Effector memory CD8-positive, alpha-beta T cell (primary cell): ENCODE results near the gene CCL15.
"Not testable (repeated sequence)": the region's sequence is repeated elsewhere in the genome, so short reads cannot be mapped to it uniquely, and the experiment has no call there.

Experiments used
- ATAC-seq: fragments of 150-1000 bp; cut with Tn5 transposase; replicated peaks from 2 replicates; pipeline ENCODE4 v1.10.0; 2021; ENCODE audit warnings: mild to moderate bottlenecking, moderate library complexity
- DNase-seq, 3 experiments: peaks; one replicate each; pipeline ENCODE4 v3.0.0; 2021
- H3K27ac Mint-ChIP-seq, 2 donors: one replicate each; pipeline ENCODE4 v1.8.0; 2022; ENCODE audit warnings: mild to moderate bottlenecking in 2 of 2, mixed read lengths in 2 of 2, moderate library complexity in 2 of 2
- H3K27me3 Mint-ChIP-seq, 2 donors: one replicate each; pipeline ENCODE4 v1.8.0; 2022; ENCODE audit warnings: mixed read lengths in 2 of 2
- H3K36me3 Mint-ChIP-seq: one replicate; pipeline ENCODE4 v1.8.0; 2022; ENCODE audit warnings: mild to moderate bottlenecking, moderate library complexity, mixed read lengths; ENCODE audit not compliant: insufficient read depth
- H3K4me1 Mint-ChIP-seq, 2 donors: one replicate each; pipeline ENCODE4 v1.8.0; 2022; ENCODE audit warnings: low read depth in 2 of 2, mixed read lengths in 2 of 2
- H3K4me3 Mint-ChIP-seq, 2 donors: one replicate each; pipeline ENCODE4 v1.8.0; 2022; ENCODE audit warnings: mild to moderate bottlenecking in 2 of 2, mixed read lengths in 2 of 2, moderate library complexity in 2 of 2
- H3K9me3 Mint-ChIP-seq, 2 donors: one replicate each; pipeline ENCODE4 v1.8.0; 2022; ENCODE audit warnings: mixed read lengths in 2 of 2

The CCL15 gene

DNA sequence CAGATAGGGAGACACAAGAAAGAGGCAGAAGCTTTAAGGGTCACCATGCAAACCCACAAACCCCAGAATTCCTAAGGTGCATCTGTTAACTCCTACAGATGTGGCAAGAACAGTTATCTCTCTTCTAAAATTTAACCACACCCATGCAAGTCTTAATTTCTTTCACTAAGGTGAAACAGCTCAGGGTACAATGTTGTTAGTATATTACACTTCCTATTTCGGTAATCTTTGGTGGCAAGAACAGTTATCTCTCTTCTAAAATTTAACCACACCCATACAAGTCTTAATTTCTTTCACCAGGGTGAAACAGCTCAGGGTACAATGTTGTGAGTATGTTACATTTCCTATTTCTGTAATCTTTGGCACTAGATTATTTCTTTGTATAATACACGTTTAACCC is 9.8 kb upstream of the CCL15 start:
- H3K4me3 Mint-ChIP-seq, result peak overlapping the region in 1 of 2 donors; percentile 32
- H3K9me3 Mint-ChIP-seq, result no peaks in the 10 kb centered on the region
- DNase-seq, result no peak
- H3K27ac Mint-ChIP-seq, result peak overlapping the region; percentile 57 to 79
- no peaks in the 10 kb centered on the region for H3K27me3 Mint-ChIP-seq
- H3K36me3 Mint-ChIP-seq, result no peaks in the 10 kb centered on the region
- no peak for ATAC-seq
- peaks cover 14 to 16% of the 10 kb centered on the region in 2 donors for H3K4me1 Mint-ChIP-seq

DNA sequence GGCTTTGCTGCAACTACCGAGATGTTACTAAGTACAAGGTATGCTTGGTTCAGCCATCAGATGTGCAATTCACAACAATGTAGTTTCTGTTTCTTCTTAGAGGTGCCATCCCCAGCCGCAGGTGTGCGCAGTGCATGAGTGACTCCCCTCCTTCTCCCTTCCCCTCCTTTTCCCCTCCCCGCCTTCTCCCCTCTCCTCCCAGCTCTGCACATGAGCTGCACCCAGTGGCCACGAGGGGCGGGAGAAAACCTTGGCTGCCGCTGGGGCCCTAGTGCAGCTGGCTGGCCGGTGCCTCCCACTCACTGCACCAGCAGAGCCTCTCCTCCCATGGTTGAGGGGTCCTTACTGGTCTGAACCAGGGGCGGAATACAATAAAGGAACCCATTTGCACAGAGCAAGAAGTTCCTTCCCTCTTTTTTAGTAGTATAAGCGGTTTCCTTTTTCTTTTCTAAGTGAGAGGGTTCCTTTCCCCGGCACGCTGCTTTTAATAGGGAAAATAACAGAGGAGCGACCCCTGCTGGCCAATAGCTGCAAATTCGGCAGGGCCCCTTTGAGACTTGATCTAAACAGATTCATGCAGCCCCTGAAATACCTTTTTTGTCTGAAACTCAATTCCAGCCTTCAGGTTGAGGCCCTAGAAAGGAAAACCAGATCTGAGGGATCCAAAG is 7.8 kb upstream of the CCL15 start:
- ATAC-seq (no peak), DNase-seq (no peak)
- H3K4me3 Mint-ChIP-seq, result no peak overlapping the region
- H3K27me3 Mint-ChIP-seq, result no peaks in the 10 kb centered on the region
- H3K9me3 Mint-ChIP-seq, result no peaks in the 10 kb centered on the region
- peaks cover 22 to 24% of the 10 kb centered on the region in 2 donors for H3K4me1 Mint-ChIP-seq
- H3K27ac Mint-ChIP-seq, result peak overlapping the region; percentile 12 to 25
- H3K36me3 Mint-ChIP-seq, result no peaks in the 10 kb centered on the region

DNA sequence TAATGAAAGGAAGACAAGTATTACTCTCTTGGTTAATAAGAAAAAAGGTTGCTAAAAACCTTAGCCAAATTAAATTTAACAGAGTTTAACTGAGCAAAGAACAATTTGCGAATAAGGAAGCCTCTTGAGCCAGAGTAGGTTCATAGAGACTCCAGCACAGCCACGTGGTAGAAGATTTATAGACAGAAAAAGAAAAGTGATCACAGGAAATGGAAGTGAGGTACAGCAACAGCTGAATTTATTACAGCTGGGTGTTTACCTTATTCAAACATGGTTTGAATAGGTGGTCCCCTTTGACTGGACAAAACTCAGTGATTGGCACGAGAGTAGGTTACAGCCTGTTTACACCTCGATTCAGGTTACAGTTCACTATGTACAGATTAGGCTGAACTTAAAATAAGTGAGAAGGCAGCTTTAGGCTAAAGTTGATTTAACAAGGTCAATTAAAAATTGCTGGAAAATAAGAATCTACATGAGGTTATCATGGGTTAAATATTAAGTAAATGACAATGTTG is 3.3 kb upstream of the CCL15 start:
- peak overlapping the region; percentile 59 to 86 for H3K27ac Mint-ChIP-seq
- peak overlapping the region; percentile 37 to 40 for H3K4me3 Mint-ChIP-seq

DNA sequence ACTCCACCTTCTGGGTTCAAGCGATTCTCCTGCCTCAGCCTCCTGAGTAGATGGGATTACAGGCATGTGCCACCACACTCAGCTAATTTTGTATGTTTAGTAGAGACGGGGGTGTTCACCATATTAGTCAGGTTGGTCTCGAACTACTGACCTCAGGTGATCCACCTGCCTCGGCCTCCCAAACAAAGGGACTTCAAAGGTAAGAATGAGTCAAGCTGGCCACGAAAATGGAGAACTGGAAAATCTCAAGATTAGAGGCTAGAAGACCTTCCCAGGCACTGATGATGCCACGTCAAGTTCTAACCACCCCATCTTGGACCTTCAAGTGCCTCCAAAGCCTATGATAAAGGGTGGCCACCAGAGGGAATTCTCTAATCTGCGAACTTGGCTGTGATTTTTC is 1.3 kb upstream of the CCL15 start:
- no peaks in the 10 kb centered on the region for H3K36me3 Mint-ChIP-seq
- H3K27ac Mint-ChIP-seq, result no peak overlapping the region
- peaks cover 22 to 23% of the 10 kb centered on the region in 2 donors for H3K4me1 Mint-ChIP-seq
- H3K4me3 Mint-ChIP-seq, result no peak overlapping the region
- DNase-seq (no peak), ATAC-seq (no peak)
- H3K9me3 Mint-ChIP-seq, result no peaks in the 10 kb centered on the region
- H3K27me3 Mint-ChIP-seq, result no peaks in the 10 kb centered on the region

More for the DNA sequence above, 3.3 kb upstream of the CCL15 start:
- ATAC-seq (peak; percentile 69), DNase-seq (no peak)
- Mint-ChIP-seq H3K27me3 (no peaks in the 10 kb centered on the region), H3K9me3 (no peaks in the 10 kb centered on the region), H3K36me3 (no peaks in the 10 kb centered on the region), H3K4me1 (peaks cover 16 to 18% of the 10 kb centered on the region in 2 donors)

DNA sequence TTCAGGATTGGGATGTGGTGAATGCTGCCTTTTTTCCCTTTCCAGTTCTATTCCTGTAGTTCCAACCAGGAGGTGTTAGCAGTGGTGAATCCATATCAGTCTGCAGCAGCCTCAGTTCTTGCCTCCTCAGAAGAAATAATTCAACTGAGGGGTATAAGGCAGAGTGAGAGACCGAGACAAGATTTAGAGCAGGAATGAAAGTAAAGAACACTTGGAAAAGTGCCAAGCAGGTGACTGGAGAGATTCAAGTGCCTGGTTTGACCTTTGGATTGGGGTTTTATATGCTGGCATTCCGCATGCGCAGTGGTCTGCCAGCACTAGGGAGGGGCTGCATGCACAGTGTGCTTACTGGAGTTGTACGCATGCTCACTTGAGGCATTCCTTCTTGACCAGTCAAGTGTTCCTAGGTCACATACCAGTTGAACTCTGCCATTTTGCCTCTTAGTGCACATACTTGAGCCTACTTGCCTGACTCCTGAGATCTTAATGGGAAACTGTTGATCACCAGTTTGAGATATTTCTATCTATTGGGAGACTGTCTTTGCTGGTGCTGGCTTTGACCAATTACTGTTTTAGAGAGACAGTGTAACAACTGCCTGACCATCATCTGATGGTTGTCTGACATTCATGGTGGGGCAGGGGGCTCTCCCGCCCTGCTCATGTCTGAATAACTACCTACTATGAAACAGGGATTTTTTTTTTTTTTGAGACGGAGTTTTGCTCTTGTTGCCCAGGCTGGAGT is 680 bp upstream of the CCL15 start:
- Mint-ChIP-seq H3K4me1 (peaks cover 22 to 23% of the 10 kb centered on the region in 2 donors), H3K27ac (peak overlapping the region in 1 of 2 donors; percentile 4), H3K27me3 (no peaks in the 10 kb centered on the region), H3K9me3 (no peaks in the 10 kb centered on the region), H3K36me3 (no peaks in the 10 kb centered on the region), H3K4me3 (no peak overlapping the region)
- ATAC-seq (no peak), DNase-seq (no peak)

DNA sequence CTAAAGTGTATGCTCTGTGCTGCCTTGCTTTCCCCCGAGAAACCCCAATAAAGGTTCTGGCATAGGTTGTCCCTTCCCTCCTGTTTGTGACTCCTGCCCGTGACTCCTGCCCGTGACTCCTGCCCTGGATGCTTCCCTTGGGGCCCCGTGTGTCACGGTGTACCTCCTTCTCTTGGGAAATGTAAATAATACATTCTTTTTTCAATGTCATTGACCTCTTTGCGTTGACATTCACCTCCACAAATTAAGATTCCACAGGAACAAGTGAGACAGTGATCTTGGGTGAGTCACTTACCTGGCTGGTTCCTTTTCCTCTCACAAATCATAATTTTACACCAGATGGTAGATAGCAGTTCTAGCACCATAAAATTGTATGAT is 632 bp downstream of the CCL15 start:
- Mint-ChIP-seq H3K27ac (peak overlapping the region in 1 of 2 donors; percentile 23), H3K27me3 (no peaks in the 10 kb centered on the region)

DNA sequence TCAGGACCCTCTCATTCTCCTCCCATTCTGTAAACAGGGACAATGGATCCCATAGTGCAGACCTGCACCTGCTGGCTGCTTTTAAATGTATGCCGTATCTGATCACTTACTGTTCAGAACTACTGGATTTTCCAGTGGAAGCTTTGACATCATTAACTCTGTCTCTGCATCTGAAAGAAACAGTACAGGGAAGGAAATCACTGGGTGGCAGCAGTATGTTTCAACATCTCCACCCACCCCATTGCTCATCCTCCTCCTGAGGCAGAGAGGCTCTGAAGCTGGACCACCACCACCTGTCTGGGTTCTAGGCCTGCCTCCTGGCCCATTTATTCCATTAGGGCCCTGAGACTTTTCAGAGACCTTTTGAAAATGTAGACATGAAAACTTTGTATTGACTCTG is 2.6 kb downstream of the CCL15 start:
- Mint-ChIP-seq H3K27me3 (no peaks in the 10 kb centered on the region), H3K9me3 (no peaks in the 10 kb centered on the region), H3K27ac (peak overlapping the region in 1 of 2 donors; percentile 90), H3K4me3 (no peak overlapping the region), H3K36me3 (no peaks in the 10 kb centered on the region), H3K4me1 (peaks cover 9 to 11% of the 10 kb centered on the region in 2 donors)
- no peak for DNase-seq
- no peak for ATAC-seq

More for the DNA sequence above, 632 bp downstream of the CCL15 start:
- H3K4me1 Mint-ChIP-seq, result peaks cover 18 to 23% of the 10 kb centered on the region in 2 donors
- DNase-seq (no peak), ATAC-seq (no peak)
- no peaks in the 10 kb centered on the region for H3K36me3 Mint-ChIP-seq
- H3K4me3 Mint-ChIP-seq, result no peak overlapping the region
- H3K9me3 Mint-ChIP-seq, result no peaks in the 10 kb centered on the region

DNA sequence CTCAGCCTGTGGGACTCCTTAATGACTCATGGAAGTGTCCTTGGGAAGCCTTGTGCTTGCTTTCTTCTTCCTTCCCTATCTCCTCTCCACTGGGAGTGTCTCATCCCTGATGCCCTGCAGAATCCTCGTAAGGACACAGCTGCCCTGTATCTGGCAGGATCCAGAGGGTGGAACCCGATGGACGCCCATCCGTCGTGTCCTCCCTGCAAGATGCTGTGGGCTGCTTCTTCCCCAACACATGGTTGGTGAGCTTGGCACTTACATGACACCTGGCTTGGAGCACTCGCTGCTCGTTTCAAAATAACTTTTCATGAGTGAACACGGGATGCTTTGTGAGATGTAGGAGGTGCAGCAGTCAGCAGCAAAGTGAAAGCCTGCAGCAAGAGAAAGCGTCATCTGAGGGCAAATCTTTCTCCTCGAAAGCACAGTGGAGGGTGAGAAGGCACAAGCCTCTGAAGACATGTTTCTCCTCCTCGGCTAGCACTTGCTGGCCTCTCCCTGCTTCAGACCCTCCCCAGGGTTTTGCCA is 3.3 kb downstream of the CCL15 start:
- no peaks in the 10 kb centered on the region for H3K9me3 Mint-ChIP-seq
- H3K27me3 Mint-ChIP-seq, result no peaks in the 10 kb centered on the region
- H3K36me3 Mint-ChIP-seq, result no peaks in the 10 kb centered on the region
- DNase-seq, result no peak
- no peak overlapping the region for H3K4me3 Mint-ChIP-seq
- H3K27ac Mint-ChIP-seq, result peak overlapping the region in 1 of 2 donors; percentile 90
- H3K4me1 Mint-ChIP-seq, result peaks cover 5 to 8% of the 10 kb centered on the region in 2 donors
- ATAC-seq, result no peak

DNA sequence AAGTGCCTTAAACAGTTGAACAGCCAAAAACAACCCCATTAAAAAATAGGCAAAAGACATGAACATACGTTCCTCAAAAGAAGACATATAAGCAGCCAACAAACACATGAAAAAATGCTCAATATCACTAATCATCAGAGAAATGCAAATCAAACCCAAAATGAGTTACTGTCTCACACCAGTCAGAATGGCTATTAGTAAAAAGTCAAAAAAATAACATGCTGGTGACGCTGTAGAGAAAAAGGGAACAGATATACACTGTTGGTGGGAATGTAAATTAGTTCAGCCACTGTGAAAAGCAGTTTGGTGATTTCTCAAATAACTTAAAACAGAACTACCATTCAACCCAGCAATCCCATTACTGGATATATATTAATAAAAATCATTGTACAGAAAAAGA is 6.0 kb downstream of the CCL15 start:
- not testable (repeated sequence) for H3K27ac Mint-ChIP-seq, ATAC-seq, DNase-seq, H3K4me3 Mint-ChIP-seq, H3K4me1 Mint-ChIP-seq, H3K27me3 Mint-ChIP-seq, H3K36me3 Mint-ChIP-seq, H3K9me3 Mint-ChIP-seq

DNA sequence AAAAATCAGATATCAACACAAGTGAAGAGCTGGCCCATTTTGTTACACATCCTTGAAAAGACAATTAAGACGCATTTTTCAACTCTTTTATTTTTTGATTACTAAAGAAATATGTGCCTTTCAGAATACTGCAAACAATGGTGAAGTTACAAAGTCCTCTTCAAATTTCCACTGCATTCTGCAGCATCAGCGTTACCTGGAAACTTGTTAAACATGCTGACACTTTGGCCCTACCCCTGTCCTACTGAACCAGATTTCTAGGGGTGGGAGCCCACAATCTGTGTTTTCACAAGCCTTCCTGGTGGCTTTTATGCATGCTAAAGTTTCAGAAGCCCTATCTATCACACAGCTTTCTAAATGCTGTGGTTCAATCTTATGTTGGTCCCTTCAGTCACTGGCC is 10.3 kb downstream of the CCL15 start:
- H3K27me3 Mint-ChIP-seq, result no peaks in the 10 kb centered on the region
- no peak overlapping the region for H3K27ac Mint-ChIP-seq
- ATAC-seq (no peak), DNase-seq (no peak)
- no peaks in the 10 kb centered on the region for H3K36me3 Mint-ChIP-seq
- H3K4me3 Mint-ChIP-seq, result no peak overlapping the region
- no peaks in the 10 kb centered on the region for H3K9me3 Mint-ChIP-seq
- no peaks in the 10 kb centered on the region for H3K4me1 Mint-ChIP-seq

DNA sequence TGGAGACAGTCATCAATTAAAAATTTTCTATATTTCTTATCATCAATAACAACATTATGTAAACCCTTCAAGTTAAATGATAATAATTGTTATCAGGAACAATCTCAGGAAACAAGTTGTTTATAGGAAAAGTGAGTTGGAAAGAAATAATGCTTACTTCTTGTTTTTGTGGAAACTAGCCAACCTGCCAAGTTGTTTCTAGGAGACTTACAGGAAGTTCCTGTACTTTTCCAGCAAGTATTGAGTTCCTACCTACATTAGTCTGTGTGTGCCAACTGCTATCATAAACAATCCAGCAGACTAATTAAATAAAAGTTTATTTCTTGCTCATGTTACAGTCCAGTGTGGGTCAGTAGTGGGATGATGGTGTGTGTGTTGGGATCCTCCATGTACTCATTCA is 13.2 kb downstream of the CCL15 start:
- ATAC-seq, result no peak
- Mint-ChIP-seq H3K9me3 (no peaks in the 10 kb centered on the region), H3K4me1 (peaks cover 0 to 9% of the 10 kb centered on the region in 2 donors), H3K36me3 (peaks cover 2% of the 10 kb centered on the region), H3K27ac (peak overlapping the region in 1 of 2 donors; percentile 35), H3K27me3 (no peaks in the 10 kb centered on the region), H3K4me3 (no peak overlapping the region)
- DNase-seq, result no peak

DNA sequence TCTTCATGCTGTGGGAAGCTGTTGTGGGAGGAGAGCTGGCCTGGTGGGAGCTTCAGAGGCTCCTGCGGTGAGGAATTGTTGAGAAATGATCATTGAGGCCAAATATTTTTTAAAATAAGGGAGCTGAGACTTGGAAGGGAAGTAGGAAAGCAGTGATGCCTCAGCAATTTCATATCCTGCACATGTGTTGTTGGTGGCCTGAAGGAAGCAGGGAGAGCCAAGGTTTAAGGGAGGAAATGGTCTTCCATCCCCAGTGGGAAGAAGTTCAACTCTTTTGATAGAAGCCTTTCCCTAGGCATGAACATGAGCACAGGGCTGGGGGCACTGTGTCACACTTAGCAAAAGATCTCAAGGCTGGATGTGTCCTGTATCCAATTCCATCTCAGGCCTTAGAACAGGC is 14.7 kb downstream of the CCL15 start, which contains the start of gene CCL14:
Gene CCL14, minus strand, starts transcription at position 87 of the 400 bp plus-strand sequence. Its CDS starts 80 bp downstream, at position 7.
- Mint-ChIP-seq H3K36me3 (peaks cover 2% of the 10 kb centered on the region), H3K27ac (no peak within 1 kb of the TSS), H3K4me1 (peaks cover 5 to 15% of the 10 kb centered on the region in 2 donors), H3K4me3 (no peak within 1 kb of the TSS), H3K9me3 (no peaks in the 10 kb centered on the region), H3K27me3 (no peaks in the 10 kb centered on the region)
- DNase-seq (no peak), ATAC-seq (no peak)

DNA sequence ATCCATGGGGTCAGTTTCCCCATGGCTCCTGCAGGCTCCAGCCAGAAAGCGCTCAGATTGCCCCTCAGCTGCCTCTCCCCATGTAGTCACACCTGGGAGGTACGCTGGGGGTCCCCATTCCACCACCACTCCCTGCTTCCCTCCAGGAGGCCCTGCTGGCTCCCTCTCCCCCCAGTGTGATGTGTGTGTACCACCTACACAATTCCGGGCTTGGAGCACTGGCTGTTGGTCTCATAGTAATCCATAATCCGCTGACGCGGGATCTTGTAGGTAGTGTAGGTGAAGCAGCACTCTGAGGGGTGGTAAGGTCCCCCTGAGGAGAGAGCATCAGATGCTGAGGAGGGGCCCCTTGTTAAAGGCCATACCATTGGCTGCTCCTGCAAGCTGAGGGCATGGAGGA is 17.2 kb downstream of the CCL15 start:
- DNase-seq, result no peak
- H3K27me3 Mint-ChIP-seq, result no peaks in the 10 kb centered on the region
- no peak overlapping the region for H3K4me3 Mint-ChIP-seq
- no peaks in the 10 kb centered on the region for H3K9me3 Mint-ChIP-seq
- H3K4me1 Mint-ChIP-seq, result peaks cover 5 to 19% of the 10 kb centered on the region in 2 donors
- no peak for ATAC-seq
- H3K36me3 Mint-ChIP-seq, result peaks cover 2% of the 10 kb centered on the region
- peak overlapping the region in 1 of 2 donors; percentile 76 for H3K27ac Mint-ChIP-seq
